NT2/D1 (cell line): ENCODE data around the gene CWH43.

Experiments used
- YY1 ChIP-seq: IDR thresholded peaks from 2 replicates; pipeline ENCODE4 v1.6.1; 2011; ENCODE audit not compliant: insufficient read length, insufficient read depth
- ZNF274 ChIP-seq: IDR thresholded peaks from 2 replicates; pipeline ENCODE4 v1.6.1; 2011; ENCODE audit warnings: mild to moderate bottlenecking, low read depth, low read length

DNA sequence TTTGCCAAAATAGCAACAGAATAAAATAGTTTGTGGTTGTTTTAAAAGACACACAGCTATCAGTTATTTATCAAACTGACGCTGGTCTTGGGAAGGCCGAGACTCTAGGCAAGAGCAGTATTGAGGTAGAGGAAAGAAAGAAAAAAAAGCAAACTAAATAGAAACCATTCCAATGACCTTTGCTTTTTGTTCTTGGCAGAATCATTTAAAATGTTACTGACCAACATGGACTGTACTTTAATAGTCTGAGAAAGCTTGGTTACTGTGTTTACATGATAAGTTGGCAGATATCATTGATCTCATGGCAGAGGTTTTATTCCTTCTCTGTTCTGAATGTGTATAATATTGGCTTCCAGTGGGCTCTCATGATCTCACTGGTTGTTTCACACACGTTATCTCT lies 11.9 kb downstream of the CWH43 start:
- TF ChIP-seq YY1 (no peak), ZNF274 (no peak)
